Tibial artery (tissue), 4 donors: ENCODE data around the gene DOK6.

Source experiments
- DNase-seq, 2 donors: peaks; one replicate each; pipeline ENCODE4 v3.0.0-alpha.2; 2019
- H3K27ac ChIP-seq, 2 donors: fragments of 200-600 bp; sonication (generic) in 1 of 2; 1 replicate in 1 of 2; 2 replicates in 1 of 2; pipeline ENCODE4 v1.5.1; 2018 to 2019; ENCODE audit warnings: mild to moderate bottlenecking in 1 of 2
- H3K27me3 ChIP-seq, 2 donors: fragments of 200-600 bp; sonication (generic) in 1 of 2; one replicate each; pipeline versions ENCODE4 v1.5.1 to v1.6.0; 2016 to 2019
- H3K36me3 ChIP-seq, 3 donors: fragments of 200-600 bp; sonication (generic) in 2 of 3; one replicate each; pipeline ENCODE4 v1.5.1; 2016 to 2019; ENCODE audit warnings: mild to moderate bottlenecking in 2 of 3
- H3K4me1 ChIP-seq, 4 donors: fragments of 200-600 bp; sonication (generic) in 2 of 4; 1 replicate in 3 of 4; 2 replicates in 1 of 4; pipeline ENCODE4 v1.5.1; 2016 to 2019
- H3K4me3 ChIP-seq, 2 donors: fragments of 200-600 bp; sonication (generic) in 1 of 2; 1 replicate in 1 of 2; 2 replicates in 1 of 2; pipeline ENCODE4 v1.5.1; 2018 to 2019; ENCODE audit warnings: mild to moderate bottlenecking in 2 of 2
- H3K9me3 ChIP-seq, 3 donors: fragments of 200-600 bp; sonication (generic) in 1 of 3; one replicate each; pipeline ENCODE4 v1.5.1; 2016 to 2019
- intact Hi-C: fragments of 100-400 bp; cut with DNase I; formaldehyde crosslinking; loops from one replicate; pipeline ENCODE4 v1.15.0; 2023; ENCODE audit warnings: low total_unique reads
- TF ChIP-seq, protein P1 (sequence below), 2 experiments: fragments of 200-600 bp in 1 of 2; fragments of 450-650 bp in 1 of 2; IDR thresholded peaks; one replicate each; pipeline ENCODE4 v1.5.1; 2017 to 2019; ENCODE audit warnings: antibody characterized with exemption in 2 of 2, mild to moderate bottlenecking in 1 of 2, moderate library complexity in 1 of 2

Gene DOK6

DNA sequence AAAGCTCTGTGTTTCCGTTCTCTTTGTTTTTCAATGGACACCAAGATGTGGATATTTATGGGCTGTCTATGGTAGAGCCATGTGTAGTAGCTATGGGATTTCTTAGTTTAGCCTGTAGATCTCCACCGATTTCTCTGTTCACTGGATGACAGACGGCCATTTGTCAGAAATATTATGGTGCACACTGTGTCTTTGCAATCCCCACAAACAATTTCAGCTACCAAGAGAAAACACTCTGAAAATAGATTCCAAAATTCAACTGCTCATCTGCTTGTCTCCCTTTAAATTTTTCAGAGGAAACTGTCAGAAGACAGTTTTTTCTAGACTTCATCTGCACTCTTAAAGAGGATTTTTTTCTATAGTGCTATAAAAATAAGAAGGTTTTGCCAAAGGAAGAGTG is 380.2 kb downstream of the DOK6 start:
- no peaks in the 10 kb centered on the region for H3K9me3 ChIP-seq
- no peak overlapping the region for H3K27ac ChIP-seq
- intact Hi-C loops, result no loop called here
- TF ChIP-seq, protein P1, sequence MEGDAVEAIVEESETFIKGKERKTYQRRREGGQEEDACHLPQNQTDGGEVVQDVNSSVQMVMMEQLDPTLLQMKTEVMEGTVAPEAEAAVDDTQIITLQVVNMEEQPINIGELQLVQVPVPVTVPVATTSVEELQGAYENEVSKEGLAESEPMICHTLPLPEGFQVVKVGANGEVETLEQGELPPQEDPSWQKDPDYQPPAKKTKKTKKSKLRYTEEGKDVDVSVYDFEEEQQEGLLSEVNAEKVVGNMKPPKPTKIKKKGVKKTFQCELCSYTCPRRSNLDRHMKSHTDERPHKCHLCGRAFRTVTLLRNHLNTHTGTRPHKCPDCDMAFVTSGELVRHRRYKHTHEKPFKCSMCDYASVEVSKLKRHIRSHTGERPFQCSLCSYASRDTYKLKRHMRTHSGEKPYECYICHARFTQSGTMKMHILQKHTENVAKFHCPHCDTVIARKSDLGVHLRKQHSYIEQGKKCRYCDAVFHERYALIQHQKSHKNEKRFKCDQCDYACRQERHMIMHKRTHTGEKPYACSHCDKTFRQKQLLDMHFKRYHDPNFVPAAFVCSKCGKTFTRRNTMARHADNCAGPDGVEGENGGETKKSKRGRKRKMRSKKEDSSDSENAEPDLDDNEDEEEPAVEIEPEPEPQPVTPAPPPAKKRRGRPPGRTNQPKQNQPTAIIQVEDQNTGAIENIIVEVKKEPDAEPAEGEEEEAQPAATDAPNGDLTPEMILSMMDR (IDR thresholded peaks at IDR 0.05), result no peak
- no peaks in the 10 kb centered on the region for H3K36me3 ChIP-seq
- no peaks in the 10 kb centered on the region for H3K27me3 ChIP-seq
- no peak for DNase-seq
- H3K4me1 ChIP-seq, result no peaks in the 10 kb centered on the region
- no peak overlapping the region for H3K4me3 ChIP-seq

DNA sequence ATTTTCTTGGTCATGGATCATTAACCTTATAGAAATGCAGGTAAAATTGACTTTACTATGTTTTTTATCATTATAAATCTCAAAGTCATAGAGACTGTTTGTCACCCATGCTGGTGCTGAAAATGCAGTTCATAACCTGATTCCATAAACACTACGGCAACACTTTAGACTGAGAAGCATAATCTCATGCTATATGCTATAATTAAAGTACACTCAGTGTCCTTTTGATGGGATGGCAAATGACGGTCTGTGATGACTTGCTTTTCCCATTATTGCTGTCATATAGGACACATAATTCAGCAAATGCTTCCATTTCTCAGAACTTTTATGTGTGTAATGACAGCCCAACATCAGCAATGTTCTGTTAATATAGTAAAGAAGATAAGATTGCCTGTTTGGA is 384.1 kb downstream of the DOK6 start:
- H3K4me1 ChIP-seq, result no peaks in the 10 kb centered on the region
- H3K9me3 ChIP-seq, result no peaks in the 10 kb centered on the region
- no peak for DNase-seq
- TF ChIP-seq, protein P1 (IDR thresholded peaks at IDR 0.05), result no peak
- no peaks in the 10 kb centered on the region for H3K36me3 ChIP-seq
- H3K27me3 ChIP-seq, result no peaks in the 10 kb centered on the region
- H3K27ac ChIP-seq, result no peak overlapping the region
- intact Hi-C loops, result no loop called here
- H3K4me3 ChIP-seq, result no peak overlapping the region

DNA sequence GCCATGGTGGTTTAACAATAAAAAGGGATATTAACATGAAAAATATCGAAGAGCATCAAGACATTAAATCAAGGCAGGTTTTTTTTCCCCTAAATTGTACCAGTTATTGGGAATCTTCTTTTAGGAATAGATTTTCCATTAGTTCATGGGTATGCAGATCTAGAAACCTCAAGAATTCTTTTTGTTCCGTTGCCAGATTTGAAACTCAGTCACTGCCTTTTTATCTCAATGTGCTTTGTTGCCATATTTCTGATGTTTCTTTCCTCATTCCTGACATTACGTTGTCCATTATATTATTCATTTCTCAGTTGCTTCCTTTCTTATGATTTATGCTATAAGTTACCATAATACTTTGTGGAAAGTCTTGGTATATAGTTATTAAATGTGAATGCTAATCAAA is 384.8 kb downstream of the DOK6 start:
- no peaks in the 10 kb centered on the region for H3K27me3 ChIP-seq
- H3K4me3 ChIP-seq, result no peak overlapping the region
- no peaks in the 10 kb centered on the region for H3K4me1 ChIP-seq
- no peaks in the 10 kb centered on the region for H3K9me3 ChIP-seq
- no peak for DNase-seq
- no peaks in the 10 kb centered on the region for H3K36me3 ChIP-seq
- TF ChIP-seq, protein P1 (IDR thresholded peaks at IDR 0.05), result no peak
- intact Hi-C loops, result no loop called here
- H3K27ac ChIP-seq, result no peak overlapping the region

DNA sequence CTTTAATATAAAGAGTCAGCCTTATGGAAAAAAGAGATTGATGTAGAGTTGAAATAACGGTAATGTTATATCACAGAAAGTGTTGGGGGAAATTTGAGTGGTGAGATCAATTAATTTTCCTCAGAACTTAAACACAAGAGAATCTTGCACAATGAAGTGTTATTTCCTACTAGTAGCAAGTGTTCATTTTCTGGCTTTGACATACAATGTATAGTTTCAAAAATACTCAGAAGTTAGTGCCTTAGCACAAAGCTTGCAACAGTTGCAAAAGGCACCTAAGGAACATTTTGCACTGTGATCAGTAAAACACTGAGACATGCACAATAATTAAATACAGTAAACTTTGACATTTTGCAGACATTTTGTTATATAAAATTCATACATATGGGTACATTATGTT is 385.7 kb downstream of the DOK6 start:
- intact Hi-C loops, result no loop called here
- no peaks in the 10 kb centered on the region for H3K9me3 ChIP-seq
- H3K4me1 ChIP-seq, result no peaks in the 10 kb centered on the region
- DNase-seq, result no peak
- no peak overlapping the region for H3K27ac ChIP-seq
- TF ChIP-seq, protein P1 (IDR thresholded peaks at IDR 0.05), result no peak
- no peak overlapping the region for H3K4me3 ChIP-seq
- H3K27me3 ChIP-seq, result no peaks in the 10 kb centered on the region
- no peaks in the 10 kb centered on the region for H3K36me3 ChIP-seq

DNA sequence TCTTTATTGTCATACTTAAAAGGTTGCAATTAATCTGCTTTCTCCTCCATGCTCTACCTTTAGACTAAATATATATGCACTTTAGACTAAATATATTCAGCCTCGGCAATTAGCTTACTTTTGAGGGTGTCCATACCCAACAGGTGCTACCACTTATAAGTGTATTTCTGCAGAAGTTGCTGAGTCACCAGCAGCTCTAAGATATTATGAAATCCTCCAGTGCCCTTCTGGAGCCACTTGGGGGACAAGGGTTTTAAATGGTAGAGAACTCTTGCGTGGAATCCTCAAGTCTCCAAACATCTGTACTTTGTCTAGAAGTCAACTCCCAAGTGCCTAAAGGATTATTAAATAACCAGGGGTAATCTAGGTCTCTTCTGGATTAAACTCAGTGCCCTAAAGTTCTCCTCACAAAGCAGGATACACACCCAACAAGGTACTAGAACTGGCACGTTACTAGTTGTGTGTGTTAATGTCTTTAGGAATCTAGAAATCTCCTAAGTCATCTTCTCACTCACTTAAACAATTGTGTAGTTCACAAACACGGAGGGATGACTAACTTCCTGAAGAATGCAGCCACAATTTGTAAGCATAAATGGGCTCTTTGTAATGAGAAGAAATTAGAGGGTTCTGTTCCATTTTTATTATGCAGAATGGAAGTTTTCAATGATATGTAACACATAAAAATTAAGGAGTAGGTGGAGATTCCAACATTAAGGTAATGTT is 387.3 kb downstream of the DOK6 start:
- H3K36me3 ChIP-seq, result no peaks in the 10 kb centered on the region
- no peaks in the 10 kb centered on the region for H3K9me3 ChIP-seq
- no peaks in the 10 kb centered on the region for H3K4me1 ChIP-seq
- no peaks in the 10 kb centered on the region for H3K27me3 ChIP-seq
- no peak overlapping the region for H3K27ac ChIP-seq
- no peak overlapping the region for H3K4me3 ChIP-seq
- TF ChIP-seq, protein P1 (IDR thresholded peaks at IDR 0.05), result no peak
- intact Hi-C loops, result no loop called here
- DNase-seq, result no peak

DNA sequence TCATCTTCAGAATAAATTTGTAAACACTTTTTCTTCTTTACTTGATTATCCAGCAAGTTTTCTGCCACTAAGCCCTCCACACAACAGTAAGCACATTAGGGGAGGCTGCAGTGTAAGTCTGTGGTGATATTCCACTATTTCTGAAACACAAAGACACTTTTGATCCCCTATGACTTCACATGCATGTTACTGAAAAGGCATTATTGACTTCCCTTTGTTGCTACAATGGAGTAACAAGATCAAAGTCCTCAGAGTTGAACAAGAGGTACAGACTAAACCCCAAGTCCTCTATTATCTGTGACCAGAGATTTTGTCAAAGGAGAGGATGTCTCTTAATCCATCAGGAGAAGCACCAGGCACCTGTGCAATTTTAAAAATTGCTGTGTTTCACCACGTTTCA is 389.1 kb downstream of the DOK6 start:
- H3K4me3 ChIP-seq, result no peak overlapping the region
- H3K4me1 ChIP-seq, result no peaks in the 10 kb centered on the region
- TF ChIP-seq, protein P1 (IDR thresholded peaks at IDR 0.05), result no peak
- no peaks in the 10 kb centered on the region for H3K9me3 ChIP-seq
- H3K27ac ChIP-seq, result no peak overlapping the region
- intact Hi-C loops, result no loop called here
- no peak for DNase-seq
- no peaks in the 10 kb centered on the region for H3K27me3 ChIP-seq
- H3K36me3 ChIP-seq, result no peaks in the 10 kb centered on the region
